Glutamatergic neuron (in vitro differentiated cells): Measurements from ENCODE around the gene LMX1B. TPM values are rescaled to one million over a fixed set of nuclear protein-coding genes. Genes with fewer than 3 reads are reported as not detected.
A peak's percentile ranks its signal among the peaks of the same experiment; 100 is the strongest.

ENCODE experiments used
- DNase-seq: peaks from one replicate; pipeline ENCODE4 v3.0.0; 2022
- H3K27ac Mint-ChIP-seq: one replicate; pipeline ENCODE4 v1.8.0; 2020; ENCODE audit warnings: mild to moderate bottlenecking, mixed read lengths, inconsistent platforms; ENCODE audit not compliant: unreplicated experiment
- H3K27me3 Mint-ChIP-seq: one replicate; pipeline ENCODE4 v1.8.0; 2020; ENCODE audit warnings: mild to moderate bottlenecking, moderate library complexity, mixed read lengths, inconsistent platforms; ENCODE audit not compliant: unreplicated experiment
- H3K36me3 Mint-ChIP-seq: one replicate; pipeline ENCODE4 v1.8.0; 2020; ENCODE audit warnings: mild to moderate bottlenecking, mixed read lengths, inconsistent platforms; ENCODE audit not compliant: unreplicated experiment
- H3K4me1 Mint-ChIP-seq: one replicate; pipeline ENCODE4 v1.8.0; 2020; ENCODE audit warnings: mild to moderate bottlenecking, low read depth, mixed read lengths, inconsistent platforms; ENCODE audit not compliant: unreplicated experiment
- H3K4me3 Mint-ChIP-seq: one replicate; pipeline ENCODE4 v1.8.0; 2020; ENCODE audit warnings: mild to moderate bottlenecking, mixed read lengths, inconsistent platforms; ENCODE audit not compliant: unreplicated experiment
- H3K9me3 Mint-ChIP-seq: one replicate; pipeline ENCODE4 v1.8.0; 2020; ENCODE audit warnings: mild to moderate bottlenecking, moderate library complexity, mixed read lengths, inconsistent platforms; ENCODE audit not compliant: unreplicated experiment
- total RNA-seq: library from RNA; stranded (reverse); fragmentation: NEBNext Ultra II Directional; extraction: Animal tissue kit (Norgen Biotek cat#: 25700); gene quantifications from one replicate; pipeline ENCODE4 v1.2.1, GENCODE V29; 2021; ENCODE audit not compliant: unreplicated experiment
- TF ChIP-seq, protein P1 (sequence below): fragments of 200-600 bp; sonication (generic); IDR thresholded peaks from one replicate; pipeline ENCODE4 v1.5.0; 2021; ENCODE audit not compliant: partially characterized antibody, unreplicated experiment

The LMX1B gene
- total RNA-seq, 1 donor from 2014 or later = 0.27 TPM

- DNase-seq = peak; percentile 5
- Mint-ChIP-seq H3K27ac (no peak overlapping the region), H3K27me3 (peaks cover 51% of the 10 kb centered on the region), H3K9me3 (peaks cover 7% of the 10 kb centered on the region), H3K36me3 (no peaks in the 10 kb centered on the region), H3K4me3 (peak overlapping the region; percentile 42), H3K4me1 (peaks cover 12% of the 10 kb centered on the region)
- TF ChIP-seq, protein P1, sequence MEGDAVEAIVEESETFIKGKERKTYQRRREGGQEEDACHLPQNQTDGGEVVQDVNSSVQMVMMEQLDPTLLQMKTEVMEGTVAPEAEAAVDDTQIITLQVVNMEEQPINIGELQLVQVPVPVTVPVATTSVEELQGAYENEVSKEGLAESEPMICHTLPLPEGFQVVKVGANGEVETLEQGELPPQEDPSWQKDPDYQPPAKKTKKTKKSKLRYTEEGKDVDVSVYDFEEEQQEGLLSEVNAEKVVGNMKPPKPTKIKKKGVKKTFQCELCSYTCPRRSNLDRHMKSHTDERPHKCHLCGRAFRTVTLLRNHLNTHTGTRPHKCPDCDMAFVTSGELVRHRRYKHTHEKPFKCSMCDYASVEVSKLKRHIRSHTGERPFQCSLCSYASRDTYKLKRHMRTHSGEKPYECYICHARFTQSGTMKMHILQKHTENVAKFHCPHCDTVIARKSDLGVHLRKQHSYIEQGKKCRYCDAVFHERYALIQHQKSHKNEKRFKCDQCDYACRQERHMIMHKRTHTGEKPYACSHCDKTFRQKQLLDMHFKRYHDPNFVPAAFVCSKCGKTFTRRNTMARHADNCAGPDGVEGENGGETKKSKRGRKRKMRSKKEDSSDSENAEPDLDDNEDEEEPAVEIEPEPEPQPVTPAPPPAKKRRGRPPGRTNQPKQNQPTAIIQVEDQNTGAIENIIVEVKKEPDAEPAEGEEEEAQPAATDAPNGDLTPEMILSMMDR = no peak
Observed at GRCh38 chr9:126617003-126617822, 3.5 kb downstream of the LMX1B start.

GRCh38 chr9:126617823-126618165 is 4.1 kb downstream of the LMX1B start:
- Mint-ChIP-seq H3K4me3 (peak overlapping the region; percentile 9), H3K27ac (no peak overlapping the region), H3K9me3 (peaks cover 7% of the 10 kb centered on the region), H3K4me1 (peaks cover 13% of the 10 kb centered on the region), H3K27me3 (peaks cover 55% of the 10 kb centered on the region), H3K36me3 (no peaks in the 10 kb centered on the region)
- TF ChIP-seq, protein P1 = no peak
- peak; percentile 20 for DNase-seq

DNA sequence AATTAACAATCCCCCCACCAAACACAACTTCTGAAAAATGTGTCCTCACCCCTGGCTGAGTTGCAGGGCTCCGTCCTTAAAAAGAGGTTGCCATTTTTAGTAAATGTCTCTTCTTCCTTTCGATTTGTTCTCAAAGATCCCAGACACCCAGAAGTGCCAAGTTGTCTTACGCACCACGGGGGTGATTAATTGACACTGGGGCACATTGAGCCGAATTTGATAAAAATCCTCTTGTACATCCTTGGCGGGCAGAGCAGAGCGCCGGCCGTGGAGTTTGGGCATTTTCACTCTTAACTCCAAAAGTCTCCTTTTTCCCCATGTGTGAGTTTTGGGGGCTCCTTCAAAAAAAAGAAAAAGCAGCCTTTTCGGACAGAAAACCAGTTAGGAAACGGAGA is 4.5 kb downstream of the LMX1B start:
- Mint-ChIP-seq H3K4me1 (peaks cover 13% of the 10 kb centered on the region), H3K4me3 (peak overlapping the region; percentile 9), H3K36me3 (no peaks in the 10 kb centered on the region)

GRCh38 chr9:126618585-126619360 is 5.0 kb downstream of the LMX1B start:
- Mint-ChIP-seq H3K4me1 (peaks cover 13% of the 10 kb centered on the region), H3K27ac (no peak overlapping the region), H3K4me3 (no peak overlapping the region), H3K36me3 (no peaks in the 10 kb centered on the region), H3K27me3 (peaks cover 56% of the 10 kb centered on the region), H3K9me3 (peaks cover 6% of the 10 kb centered on the region)
- TF ChIP-seq, protein P1 = no peak
- DNase-seq = peak; percentile 37

More for the DNA sequence above, 4.5 kb downstream of the LMX1B start:
- Mint-ChIP-seq H3K9me3 (peaks cover 6% of the 10 kb centered on the region), H3K27ac (no peak overlapping the region), H3K27me3 (peaks cover 54% of the 10 kb centered on the region)
- peak; percentile 3 for DNase-seq
- TF ChIP-seq, protein P1 = no peak
